Neural progenitor cell (in vitro differentiated cells): ENCODE data around the gene MORC4.

Source experiments
- CTCF ChIP-seq: fragments of 200-600 bp; sonication (generic); IDR thresholded peaks from 2 replicates; pipeline ENCODE4 v1.5.1; 2017; ENCODE audit warnings: antibody characterized with exemption, mild to moderate bottlenecking
- EZH2 ChIP-seq: fragments of 200-600 bp; sonication (generic); IDR thresholded peaks from 2 replicates; pipeline ENCODE4 v1.6.1; 2017; ENCODE audit warnings: antibody characterized with exemption, mild to moderate bottlenecking, moderate library complexity
- EZH2phosphoT487 ChIP-seq: fragments of 200-600 bp; sonication (generic); IDR thresholded peaks from 2 replicates; pipeline ENCODE4 v1.6.1; 2017; ENCODE audit warnings: antibody characterized with exemption

GRCh38 chrX:106903856-106904528, 96.0 kb downstream of the MORC4 start:
- TF ChIP-seq CTCF = no peak
- no peak for TF ChIP-seq EZH2phosphoT487
- TF ChIP-seq EZH2 = no peak
